ENCODE results near the gene THSD7B.

GRCh38 chr2:137207030-137207429 is 441.7 kb downstream of the THSD7B start:
- no peak for TF ChIP-seq GATA3 (IDR thresholded peaks at IDR 0.05; ENCODE audit: low read depth, low read length)
- no peak for TF ChIP-seq GATA2 (IDR thresholded peaks at IDR 0.05; ENCODE audit: low read depth, low read length)
